Peyer's patch (tissue), 4 donors: ENCODE results near the gene PABPN1L.

Experiments
- CTCF ChIP-seq, 6 experiments: fragments of 450-650 bp in 4 of 6; fragments of 200-600 bp in 2 of 6; sonication (generic) in 1 of 6; IDR thresholded peaks; one replicate each; pipeline ENCODE4 v1.5.1; 2017 to 2019; ENCODE audit warnings: antibody characterized with exemption in 6 of 6, mild to moderate bottlenecking in 3 of 6, moderate library complexity in 1 of 6
- POLR2A ChIP-seq, 2 donors: fragments of 450-650 bp; IDR thresholded peaks; one replicate each; pipeline ENCODE4 v1.5.1; 2017; ENCODE audit warnings: antibody characterized with exemption in 2 of 2, mild to moderate bottlenecking in 2 of 2, moderate library complexity in 2 of 2

GRCh38 chr16:88865310-88865709 is 1.1 kb downstream of the PABPN1L start:
- no peak for TF ChIP-seq CTCF (IDR thresholded peaks at IDR 0.05)
- TF ChIP-seq POLR2A (IDR thresholded peaks at IDR 0.05), result no peak
